ENCODE data around the gene P3H4. TPM values are rescaled to one million over a fixed set of nuclear protein-coding genes. Genes with fewer than 3 reads are reported as not detected.
"Not testable (repeated sequence)": the region's sequence is repeated elsewhere in the genome, so short reads cannot be mapped to it uniquely, and the experiment has no call there.

The P3H4 gene
- total RNA-seq, 1 donor from 2014 or later = 31.8 TPM

DNA sequence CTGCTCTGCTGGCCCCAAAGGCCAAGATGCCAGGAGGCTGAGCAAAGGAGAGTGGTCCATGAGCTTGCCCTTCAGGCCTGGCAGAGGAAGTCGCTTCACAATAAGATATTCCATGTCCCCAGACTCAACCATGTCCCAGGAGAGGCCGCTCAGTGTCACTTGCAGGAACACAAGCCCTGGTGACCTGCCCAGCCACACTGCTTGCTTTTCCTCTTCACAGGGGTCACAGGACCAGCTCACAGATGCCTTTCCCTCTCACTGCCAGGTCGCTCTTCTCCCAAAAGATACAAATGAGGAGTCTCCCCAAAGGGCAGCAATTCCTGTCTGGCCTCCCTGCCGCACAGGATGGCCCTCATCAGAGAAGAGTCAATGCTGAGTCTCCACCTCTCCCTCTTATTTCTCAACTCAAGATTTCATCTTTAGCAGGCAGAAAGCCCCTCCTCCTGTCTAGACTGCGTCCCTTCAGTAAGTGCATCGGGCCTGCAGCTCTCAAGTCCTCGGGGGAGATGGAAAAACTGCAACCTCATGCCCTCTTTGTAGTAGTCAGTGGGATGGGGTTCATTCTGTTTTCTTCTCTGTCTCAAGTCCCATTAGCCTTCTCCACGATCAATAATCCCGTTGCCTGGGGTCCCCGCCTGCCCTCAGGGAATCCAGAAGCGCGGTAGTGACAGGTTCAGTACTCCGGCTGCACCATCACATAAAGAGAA lies 30.2 kb downstream of the P3H4 start:
- peaks cover 58 to 66% (median 63%) of the 10 kb centered on the region in 3 donors for H3K4me1 ChIP-seq (ENCODE audit: control insufficient read depth in 3 of 3, insufficient read depth in 3 of 3, low read length in 3 of 3)
- H3K9me3 ChIP-seq (ENCODE audit: control insufficient read depth in 3 of 3, low read length in 3 of 3) = no peaks in the 10 kb centered on the region
- no peaks in the 10 kb centered on the region for H3K27me3 ChIP-seq (ENCODE audit: control insufficient read depth in 3 of 3, insufficient read depth in 3 of 3, low read length in 3 of 3)
- H3K4me3 ChIP-seq (ENCODE audit: low read length in 3 of 3) = peak overlapping the region in 2 of 3 donors; percentile 16 to 17
- no peaks in the 10 kb centered on the region for H3K36me3 ChIP-seq (ENCODE audit: control insufficient read depth in 3 of 3, insufficient read depth in 3 of 3, low read length in 3 of 3)
- H3K9ac ChIP-seq (ENCODE audit: low read depth in 1 of 3, low read length in 3 of 3) = peak overlapping the region in 1 of 3 donors; percentile 50
- peak overlapping the region; percentile 78 for H3K27ac ChIP-seq (ENCODE audit: low read depth, low read length)

DNA sequence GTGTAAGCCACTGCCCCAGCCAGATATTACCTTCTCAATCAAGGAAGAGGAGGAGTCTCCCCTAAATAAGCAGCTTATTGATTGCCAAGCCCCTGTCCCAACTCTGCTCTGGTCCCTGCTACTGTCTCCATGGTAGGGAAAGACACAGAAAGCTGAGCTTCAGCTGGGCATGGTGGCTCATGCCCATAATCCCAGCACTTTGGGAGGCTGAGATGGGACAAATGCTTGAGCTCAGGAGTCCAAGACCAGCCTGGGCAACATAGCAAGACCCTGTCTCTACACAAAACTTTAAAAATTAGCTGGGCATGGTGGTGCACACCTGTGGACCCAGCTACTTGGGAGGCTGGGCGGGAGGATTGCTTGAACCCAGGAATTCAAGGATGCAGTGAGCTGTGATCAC lies 31.8 kb downstream of the P3H4 start:
- Histone ChIP-seq H3K27ac (ENCODE audit: low read depth, low read length) (no peak overlapping the region), H3K9me3 (ENCODE audit: control insufficient read depth in 3 of 3, low read length in 3 of 3) (no peaks in the 10 kb centered on the region), H3K27me3 (ENCODE audit: control insufficient read depth in 3 of 3, insufficient read depth in 3 of 3, low read length in 3 of 3) (no peaks in the 10 kb centered on the region), H3K36me3 (ENCODE audit: control insufficient read depth in 3 of 3, insufficient read depth in 3 of 3, low read length in 3 of 3) (peaks cover 0 to 2% (median 0%) of the 10 kb centered on the region in 3 donors), H3K4me3 (ENCODE audit: low read length in 3 of 3) (no peak overlapping the region), H3K4me1 (ENCODE audit: control insufficient read depth in 3 of 3, insufficient read depth in 3 of 3, low read length in 3 of 3) (peaks cover 70 to 74% (median 73%) of the 10 kb centered on the region in 3 donors), H3K9ac (ENCODE audit: low read depth in 1 of 3, low read length in 3 of 3) (no peak overlapping the region)

DNA sequence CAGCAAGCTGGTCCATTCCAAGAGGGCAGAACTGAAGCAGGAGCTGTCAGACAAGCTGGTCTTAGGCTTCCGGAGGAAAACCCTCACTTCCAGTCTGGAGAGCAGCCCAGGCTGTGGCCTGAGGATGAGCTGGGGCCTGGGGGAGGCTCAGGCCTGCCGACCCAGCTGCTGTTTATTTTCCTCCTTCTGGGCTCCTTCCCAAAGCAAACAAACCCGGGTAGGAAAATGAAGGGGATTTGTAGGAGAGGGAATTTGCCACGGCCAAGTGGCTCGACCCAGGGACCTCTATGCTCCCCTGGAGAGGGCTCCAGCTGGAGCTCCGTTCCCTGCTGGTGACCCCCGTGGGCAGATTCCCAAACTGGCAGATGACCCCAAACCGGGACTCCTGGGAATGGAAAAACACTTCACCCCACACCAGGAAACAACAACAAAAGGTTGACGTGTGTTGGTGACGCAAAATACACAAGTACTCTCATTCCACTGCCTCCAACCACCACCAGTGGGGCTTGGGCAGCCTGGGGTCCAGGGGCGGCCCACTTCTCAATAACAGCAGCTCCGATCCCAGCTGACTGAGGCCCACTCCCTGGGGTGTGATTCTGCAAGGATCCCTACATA lies 34.1 kb downstream of the P3H4 start:
- Histone ChIP-seq H3K9ac (ENCODE audit: low read depth in 1 of 3, low read length in 3 of 3) (peak overlapping the region in 2 of 3 donors; percentile 51 to 66), H3K9me3 (ENCODE audit: control insufficient read depth in 3 of 3, low read length in 3 of 3) (no peaks in the 10 kb centered on the region), H3K36me3 (ENCODE audit: control insufficient read depth in 3 of 3, insufficient read depth in 3 of 3, low read length in 3 of 3) (peaks cover 0 to 3% (median 0%) of the 10 kb centered on the region in 3 donors), H3K4me1 (ENCODE audit: control insufficient read depth in 3 of 3, insufficient read depth in 3 of 3, low read length in 3 of 3) (peaks cover 71 to 79% (median 74%) of the 10 kb centered on the region in 3 donors), H3K27ac (ENCODE audit: low read depth, low read length) (peak overlapping the region; percentile 49), H3K4me3 (ENCODE audit: low read length in 3 of 3) (peak overlapping the region in 2 of 3 donors; percentile 35 to 52), H3K27me3 (ENCODE audit: control insufficient read depth in 3 of 3, insufficient read depth in 3 of 3, low read length in 3 of 3) (no peaks in the 10 kb centered on the region)

GRCh38 chr17:41777157-41777573 lies 34.6 kb downstream of the P3H4 start:
- peaks cover 69 to 77% (median 73%) of the 10 kb centered on the region in 3 donors for H3K4me1 ChIP-seq (ENCODE audit: control insufficient read depth in 3 of 3, insufficient read depth in 3 of 3, low read length in 3 of 3)
- no peaks in the 10 kb centered on the region for H3K27me3 ChIP-seq (ENCODE audit: control insufficient read depth in 3 of 3, insufficient read depth in 3 of 3, low read length in 3 of 3)
- H3K9ac ChIP-seq (ENCODE audit: low read depth in 1 of 3, low read length in 3 of 3) = peak overlapping the region in 2 of 3 donors; percentile 7 to 66
- no peaks in the 10 kb centered on the region for H3K9me3 ChIP-seq (ENCODE audit: control insufficient read depth in 3 of 3, low read length in 3 of 3)
- H3K27ac ChIP-seq (ENCODE audit: low read depth, low read length) = peak overlapping the region; percentile 49
- peak overlapping the region in 2 of 3 donors; percentile 28 to 52 for H3K4me3 ChIP-seq (ENCODE audit: low read length in 3 of 3)
- peaks cover 0 to 4% (median under 1%) of the 10 kb centered on the region in 3 donors for H3K36me3 ChIP-seq (ENCODE audit: control insufficient read depth in 3 of 3, insufficient read depth in 3 of 3, low read length in 3 of 3)

- not testable (repeated sequence) for H3K9me3 ChIP-seq (ENCODE audit: control insufficient read depth in 3 of 3, low read length in 3 of 3); H3K27me3 ChIP-seq (ENCODE audit: control insufficient read depth in 3 of 3, insufficient read depth in 3 of 3, low read length in 3 of 3); H3K36me3 ChIP-seq (ENCODE audit: control insufficient read depth in 3 of 3, insufficient read depth in 3 of 3, low read length in 3 of 3)
- Histone ChIP-seq H3K4me1 (ENCODE audit: control insufficient read depth in 3 of 3, insufficient read depth in 3 of 3, low read length in 3 of 3) (peaks cover 62 to 69% (median 65%) of the 10 kb centered on the region in 3 donors), H3K27ac (ENCODE audit: low read depth, low read length) (peak overlapping the region; percentile 57), H3K9ac (ENCODE audit: low read depth in 1 of 3, low read length in 3 of 3) (peak overlapping the region in 2 of 3 donors; percentile 38 to 73), H3K4me3 (ENCODE audit: low read length in 3 of 3) (peak overlapping the region; percentile 3 to 56 (median 54))
Measured at GRCh38 chr17:41776262-41776900, 35.4 kb downstream of the P3H4 start.

GRCh38 chr17:41775394-41776226 lies 36.1 kb downstream of the P3H4 start:
- H3K27me3 ChIP-seq (ENCODE audit: control insufficient read depth in 3 of 3, insufficient read depth in 3 of 3, low read length in 3 of 3) = no peaks in the 10 kb centered on the region
- peaks cover 60 to 65% (median 63%) of the 10 kb centered on the region in 3 donors for H3K4me1 ChIP-seq (ENCODE audit: control insufficient read depth in 3 of 3, insufficient read depth in 3 of 3, low read length in 3 of 3)
- H3K4me3 ChIP-seq (ENCODE audit: low read length in 3 of 3) = peak overlapping the region; percentile 3 to 56 (median 54)
- peak overlapping the region; percentile 38 to 73 (median 48) for H3K9ac ChIP-seq (ENCODE audit: low read depth in 1 of 3, low read length in 3 of 3)
- H3K9me3 ChIP-seq (ENCODE audit: control insufficient read depth in 3 of 3, low read length in 3 of 3) = no peaks in the 10 kb centered on the region
- peak overlapping the region; percentile 57 for H3K27ac ChIP-seq (ENCODE audit: low read depth, low read length)
- H3K36me3 ChIP-seq (ENCODE audit: control insufficient read depth in 3 of 3, insufficient read depth in 3 of 3, low read length in 3 of 3) = peaks cover 9 to 11% (median 11%) of the 10 kb centered on the region in 3 donors

DNA sequence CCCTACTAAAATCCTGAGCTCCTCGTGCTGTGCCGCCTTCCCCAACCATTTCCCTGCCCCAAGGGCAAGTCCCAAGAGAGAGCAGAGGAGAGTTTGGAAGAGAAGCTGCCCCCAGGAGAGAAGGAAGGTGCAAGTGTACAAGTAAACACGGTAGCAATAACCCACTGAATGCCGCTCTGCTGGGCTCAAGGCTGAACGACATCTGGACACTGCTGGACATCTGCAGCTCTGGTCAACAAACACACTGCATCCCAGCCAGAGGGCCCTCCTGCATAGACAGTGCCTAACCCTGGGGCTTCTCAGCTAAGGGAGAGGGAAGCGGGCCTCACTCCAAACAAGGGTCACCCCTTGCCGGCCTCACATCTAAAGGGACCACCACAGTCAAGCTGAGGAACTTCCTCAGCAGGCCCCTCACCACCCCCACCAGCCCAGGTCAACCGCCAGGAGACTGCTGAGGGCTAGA lies 38.0 kb downstream of the P3H4 start:
- Histone ChIP-seq H3K36me3 (ENCODE audit: control insufficient read depth in 3 of 3, insufficient read depth in 3 of 3, low read length in 3 of 3) (peaks cover 23 to 30% (median 26%) of the 10 kb centered on the region in 3 donors), H3K4me1 (ENCODE audit: control insufficient read depth in 3 of 3, insufficient read depth in 3 of 3, low read length in 3 of 3) (peaks cover 54 to 57% (median 56%) of the 10 kb centered on the region in 3 donors), H3K4me3 (ENCODE audit: low read length in 3 of 3) (no peak overlapping the region), H3K9ac (ENCODE audit: low read depth in 1 of 3, low read length in 3 of 3) (peak overlapping the region in 2 of 3 donors; percentile 14 to 57), H3K27ac (ENCODE audit: low read depth, low read length) (no peak overlapping the region), H3K27me3 (ENCODE audit: control insufficient read depth in 3 of 3, insufficient read depth in 3 of 3, low read length in 3 of 3) (no peaks in the 10 kb centered on the region), H3K9me3 (ENCODE audit: control insufficient read depth in 3 of 3, low read length in 3 of 3) (no peaks in the 10 kb centered on the region)

DNA sequence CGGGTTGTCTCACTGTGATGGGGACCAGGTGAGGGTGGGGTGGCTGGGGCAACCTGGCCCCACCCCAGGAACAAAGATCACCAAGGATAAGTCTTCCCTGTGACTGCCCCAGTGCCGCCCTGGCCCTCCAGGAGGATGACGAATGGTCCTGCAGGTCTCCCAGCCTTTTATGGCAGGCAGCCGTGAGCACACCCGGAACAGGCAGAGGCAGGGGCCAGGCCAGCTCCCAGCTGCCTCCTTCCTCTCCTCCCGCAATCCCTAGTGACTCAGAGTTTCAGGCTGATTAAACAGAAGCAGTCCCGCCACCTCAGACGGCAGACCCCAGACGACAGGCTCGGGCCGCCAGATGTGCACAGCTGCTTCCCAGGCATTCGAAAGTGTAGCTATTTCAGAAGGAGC lies 38.6 kb downstream of the P3H4 start:
- Histone ChIP-seq H3K27me3 (ENCODE audit: control insufficient read depth in 3 of 3, insufficient read depth in 3 of 3, low read length in 3 of 3) (no peaks in the 10 kb centered on the region), H3K4me3 (ENCODE audit: low read length in 3 of 3) (no peak overlapping the region), H3K36me3 (ENCODE audit: control insufficient read depth in 3 of 3, insufficient read depth in 3 of 3, low read length in 3 of 3) (peaks cover 28 to 33% (median 32%) of the 10 kb centered on the region in 3 donors), H3K9me3 (ENCODE audit: control insufficient read depth in 3 of 3, low read length in 3 of 3) (no peaks in the 10 kb centered on the region), H3K9ac (ENCODE audit: low read depth in 1 of 3, low read length in 3 of 3) (peak overlapping the region in 1 of 3 donors; percentile 45), H3K4me1 (ENCODE audit: control insufficient read depth in 3 of 3, insufficient read depth in 3 of 3, low read length in 3 of 3) (peaks cover 53 to 57% (median 53%) of the 10 kb centered on the region in 3 donors), H3K27ac (ENCODE audit: low read depth, low read length) (no peak overlapping the region)

GRCh38 chr17:41772586-41773189 lies 39.1 kb downstream of the P3H4 start:
- Histone ChIP-seq H3K4me3 (ENCODE audit: low read length in 3 of 3) (no peak overlapping the region), H3K9ac (ENCODE audit: low read depth in 1 of 3, low read length in 3 of 3) (no peak overlapping the region), H3K36me3 (ENCODE audit: control insufficient read depth in 3 of 3, insufficient read depth in 3 of 3, low read length in 3 of 3) (peaks cover 29 to 36% (median 35%) of the 10 kb centered on the region in 3 donors), H3K9me3 (ENCODE audit: control insufficient read depth in 3 of 3, low read length in 3 of 3) (no peaks in the 10 kb centered on the region), H3K27ac (ENCODE audit: low read depth, low read length) (no peak overlapping the region), H3K27me3 (ENCODE audit: control insufficient read depth in 3 of 3, insufficient read depth in 3 of 3, low read length in 3 of 3) (no peaks in the 10 kb centered on the region), H3K4me1 (ENCODE audit: control insufficient read depth in 3 of 3, insufficient read depth in 3 of 3, low read length in 3 of 3) (peaks cover 48 to 52% (median 48%) of the 10 kb centered on the region in 3 donors)
